C4-2B (cell line): ENCODE results near the gene NUP93.

Source experiments
- ZFX ChIP-seq: fragments of 450-650 bp; IDR thresholded peaks from 2 replicates; pipeline ENCODE4 v1.6.1; 2017
- TF ChIP-seq, protein P1 (sequence below): fragments of 450-650 bp; conservative IDR thresholded peaks from 2 replicates; pipeline ENCODE4 v1.5.1; 2017; ENCODE audit warnings: mild to moderate bottlenecking

- TF ChIP-seq, protein P1, sequence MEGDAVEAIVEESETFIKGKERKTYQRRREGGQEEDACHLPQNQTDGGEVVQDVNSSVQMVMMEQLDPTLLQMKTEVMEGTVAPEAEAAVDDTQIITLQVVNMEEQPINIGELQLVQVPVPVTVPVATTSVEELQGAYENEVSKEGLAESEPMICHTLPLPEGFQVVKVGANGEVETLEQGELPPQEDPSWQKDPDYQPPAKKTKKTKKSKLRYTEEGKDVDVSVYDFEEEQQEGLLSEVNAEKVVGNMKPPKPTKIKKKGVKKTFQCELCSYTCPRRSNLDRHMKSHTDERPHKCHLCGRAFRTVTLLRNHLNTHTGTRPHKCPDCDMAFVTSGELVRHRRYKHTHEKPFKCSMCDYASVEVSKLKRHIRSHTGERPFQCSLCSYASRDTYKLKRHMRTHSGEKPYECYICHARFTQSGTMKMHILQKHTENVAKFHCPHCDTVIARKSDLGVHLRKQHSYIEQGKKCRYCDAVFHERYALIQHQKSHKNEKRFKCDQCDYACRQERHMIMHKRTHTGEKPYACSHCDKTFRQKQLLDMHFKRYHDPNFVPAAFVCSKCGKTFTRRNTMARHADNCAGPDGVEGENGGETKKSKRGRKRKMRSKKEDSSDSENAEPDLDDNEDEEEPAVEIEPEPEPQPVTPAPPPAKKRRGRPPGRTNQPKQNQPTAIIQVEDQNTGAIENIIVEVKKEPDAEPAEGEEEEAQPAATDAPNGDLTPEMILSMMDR: no peak
- TF ChIP-seq ZFX: no peak
Measured at GRCh38 chr16:56879276-56879675, 149.3 kb downstream of the NUP93 start.
